AG09319 (cell line): Measurements from ENCODE around the gene TM4SF4.

Source experiments
- DNase-seq: peaks from one replicate; pipeline ENCODE4 v3.0.0-alpha.2; 2010; ENCODE audit warnings: low read depth; ENCODE audit errors: extremely low read depth
- TF ChIP-seq, protein P1 (sequence below): IDR thresholded peaks from 2 replicates; pipeline ENCODE4 v1.5.1; 2011; ENCODE audit warnings: low read depth, mild to moderate bottlenecking, inconsistent platforms, low read length, moderate library complexity

TM4SF4 gene

GRCh38 chr3:149455366-149455765, 19.1 kb upstream of the TM4SF4 start:
- DNase-seq, result no peak
- TF ChIP-seq, protein P1, sequence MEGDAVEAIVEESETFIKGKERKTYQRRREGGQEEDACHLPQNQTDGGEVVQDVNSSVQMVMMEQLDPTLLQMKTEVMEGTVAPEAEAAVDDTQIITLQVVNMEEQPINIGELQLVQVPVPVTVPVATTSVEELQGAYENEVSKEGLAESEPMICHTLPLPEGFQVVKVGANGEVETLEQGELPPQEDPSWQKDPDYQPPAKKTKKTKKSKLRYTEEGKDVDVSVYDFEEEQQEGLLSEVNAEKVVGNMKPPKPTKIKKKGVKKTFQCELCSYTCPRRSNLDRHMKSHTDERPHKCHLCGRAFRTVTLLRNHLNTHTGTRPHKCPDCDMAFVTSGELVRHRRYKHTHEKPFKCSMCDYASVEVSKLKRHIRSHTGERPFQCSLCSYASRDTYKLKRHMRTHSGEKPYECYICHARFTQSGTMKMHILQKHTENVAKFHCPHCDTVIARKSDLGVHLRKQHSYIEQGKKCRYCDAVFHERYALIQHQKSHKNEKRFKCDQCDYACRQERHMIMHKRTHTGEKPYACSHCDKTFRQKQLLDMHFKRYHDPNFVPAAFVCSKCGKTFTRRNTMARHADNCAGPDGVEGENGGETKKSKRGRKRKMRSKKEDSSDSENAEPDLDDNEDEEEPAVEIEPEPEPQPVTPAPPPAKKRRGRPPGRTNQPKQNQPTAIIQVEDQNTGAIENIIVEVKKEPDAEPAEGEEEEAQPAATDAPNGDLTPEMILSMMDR, result no peak

DNA sequence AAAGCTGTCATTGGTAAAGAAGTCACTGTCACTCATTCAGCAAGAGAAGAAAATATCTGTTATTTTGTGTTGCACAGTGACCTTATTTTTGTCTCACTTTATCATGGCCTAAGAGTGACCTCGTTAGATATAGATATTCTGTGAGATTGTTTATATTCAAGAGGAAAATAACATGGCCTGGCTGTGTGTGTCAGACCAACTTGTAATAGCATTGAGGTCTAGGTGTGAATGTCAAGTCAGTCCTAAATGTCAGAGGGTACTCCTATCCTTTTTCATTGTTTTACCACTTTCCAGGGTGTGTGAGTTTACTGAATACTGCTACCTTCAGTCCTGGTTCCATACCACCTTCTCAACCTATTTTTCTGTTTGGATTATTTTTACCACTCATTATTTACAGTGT, 18.5 kb upstream of the TM4SF4 start:
- no peak for DNase-seq
- TF ChIP-seq, protein P1, result no peak

DNA sequence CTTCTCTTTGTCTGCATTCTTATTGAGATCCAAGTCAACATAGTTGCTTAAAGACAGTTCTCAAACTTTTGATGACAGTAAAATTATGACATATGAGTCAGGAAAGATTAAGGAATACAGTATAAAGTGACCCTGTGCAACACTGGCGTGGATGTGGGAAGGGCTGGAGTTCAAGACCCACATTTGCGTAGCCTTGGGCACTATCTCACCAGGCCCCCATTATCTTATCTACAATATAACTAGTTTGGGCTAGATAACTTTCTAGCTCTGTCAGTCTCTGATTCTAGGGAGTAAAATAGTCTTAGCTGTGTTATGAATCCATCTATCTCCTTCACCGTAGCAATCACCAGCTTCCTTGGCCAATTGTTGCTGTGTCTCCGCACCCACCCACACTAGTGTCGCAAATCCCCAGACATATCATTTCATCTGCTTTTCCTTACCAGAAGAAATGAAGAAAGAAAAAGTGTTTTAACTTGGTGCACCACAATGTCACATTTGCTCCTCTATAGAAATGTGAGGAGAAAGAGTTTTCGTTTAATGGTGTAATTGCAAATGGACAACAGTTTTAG, 14.9 kb upstream of the TM4SF4 start:
- DNase-seq, result no peak
- TF ChIP-seq, protein P1, result no peak

- DNase-seq, result no peak
- TF ChIP-seq, protein P1, result no peak
Measured at GRCh38 chr3:149460117-149460516, 14.4 kb upstream of the TM4SF4 start.

DNA sequence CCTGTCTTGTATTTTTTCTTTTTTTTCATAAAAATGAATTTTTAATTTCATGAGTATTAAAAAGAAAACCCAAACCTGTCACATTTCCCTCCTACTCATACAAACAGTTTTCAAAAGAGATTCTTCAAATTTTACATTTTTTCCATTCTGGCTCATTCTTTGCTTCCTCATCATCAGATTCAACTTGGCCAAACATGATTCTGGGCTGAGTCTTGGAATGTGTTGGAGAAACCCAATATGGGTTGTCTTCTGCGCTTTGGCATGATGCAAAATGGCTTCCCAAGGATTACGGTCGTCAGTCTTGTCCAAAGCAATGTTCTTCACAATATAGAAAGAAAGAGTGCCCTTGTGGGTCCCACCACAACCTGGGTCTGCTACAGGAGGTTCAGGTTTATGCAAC, 12.4 kb upstream of the TM4SF4 start:
- TF ChIP-seq, protein P1, result no peak
- no peak for DNase-seq

GRCh38 chr3:149462581-149463011, 11.9 kb upstream of the TM4SF4 start:
- TF ChIP-seq, protein P1, result no peak
- DNase-seq, result no peak

DNA sequence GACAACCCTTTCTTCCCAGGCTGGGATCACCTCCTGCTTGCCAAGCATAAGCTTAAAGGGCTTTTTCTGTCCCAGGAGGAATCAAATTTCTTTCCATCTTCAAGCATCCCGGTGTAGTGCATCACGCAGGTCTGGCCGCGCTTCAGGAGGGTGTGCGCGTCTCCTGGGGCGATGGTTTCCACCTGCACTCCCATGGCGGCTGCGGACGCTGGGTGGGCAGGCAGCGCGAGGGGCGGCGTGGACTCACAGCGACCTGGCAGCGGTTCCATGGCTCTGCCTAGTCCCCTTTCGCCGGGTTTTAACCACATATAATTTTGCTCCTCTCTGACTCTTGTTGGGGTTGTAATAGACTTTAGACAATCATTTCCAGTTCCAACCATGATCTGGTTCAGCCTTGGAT, 10.6 kb upstream of the TM4SF4 start:
- TF ChIP-seq, protein P1, result no peak
- DNase-seq, result no peak
